LoVo (cell line): ENCODE data around the gene USP37.

Source experiments
- DNase-seq: peaks from one replicate; pipeline ENCODE4 v3.0.0-alpha.2; 2016; ENCODE audit warnings: low spot score

The USP37 gene

DNA sequence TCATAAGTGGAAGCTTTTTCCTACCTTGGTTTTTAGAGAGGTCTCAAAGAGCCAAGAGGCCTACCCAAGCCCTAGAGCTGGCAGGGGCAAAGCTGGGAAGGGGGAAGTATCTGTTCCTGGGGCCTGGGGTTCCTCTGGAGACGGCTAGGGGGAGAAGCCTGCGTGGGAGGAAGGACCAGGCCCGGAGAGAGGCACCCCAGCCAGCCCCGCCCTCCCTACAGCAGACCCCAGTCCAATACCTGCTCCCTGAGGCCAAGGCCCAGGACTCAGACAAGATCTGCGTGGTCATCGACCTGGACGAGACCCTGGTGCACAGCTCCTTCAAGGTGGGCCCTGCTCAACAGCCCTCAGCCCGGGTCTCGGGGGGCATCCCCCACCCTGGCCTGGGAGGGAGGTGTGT, 166.3 kb downstream of the USP37 start:
- no peak for DNase-seq

DNA sequence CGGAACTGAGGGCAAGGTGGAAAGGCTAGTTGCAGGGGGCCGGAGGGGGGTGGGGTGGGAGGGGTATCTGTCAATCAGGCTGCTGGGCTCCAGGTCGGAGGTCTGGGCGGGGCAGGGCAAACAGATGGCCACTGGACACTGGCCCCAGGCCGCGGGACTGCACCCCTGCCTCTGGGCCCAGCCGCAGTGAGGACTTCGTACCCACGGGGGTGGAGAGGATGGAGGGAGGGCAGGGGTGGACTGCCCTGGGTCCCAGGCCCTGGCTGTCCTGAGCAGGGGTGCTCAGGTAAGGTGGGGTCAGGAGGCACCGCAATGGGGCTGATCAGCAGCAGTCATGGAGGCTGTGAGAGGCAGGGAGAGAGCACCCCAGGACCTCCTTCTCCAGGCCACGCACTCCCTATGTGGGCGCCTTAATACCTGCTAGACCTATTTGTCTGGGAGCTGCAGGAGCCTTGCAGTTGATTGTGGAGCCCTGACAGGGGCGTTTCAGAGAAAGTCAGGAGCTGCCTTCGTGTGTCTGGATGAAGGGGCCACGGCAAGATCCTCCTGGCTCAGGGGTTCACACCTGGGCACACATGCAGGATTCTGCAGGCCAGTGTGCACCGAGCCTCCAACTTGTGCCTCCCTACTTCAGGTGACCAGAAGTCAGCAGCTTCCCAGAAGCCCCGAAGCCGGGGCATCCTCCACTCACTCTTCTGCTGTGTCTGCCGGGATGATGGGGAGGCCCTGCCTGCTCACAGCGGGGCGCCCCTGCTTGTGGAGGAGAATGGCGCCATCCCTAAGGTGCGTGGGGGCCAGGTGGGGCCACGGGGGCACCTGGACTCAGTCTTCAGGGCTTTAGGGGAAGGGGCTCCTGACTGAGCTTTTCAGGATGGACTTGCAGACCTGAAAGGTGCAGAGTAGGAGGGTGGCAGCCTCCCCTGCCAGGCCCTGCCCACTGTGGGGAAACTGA, 166.9 kb downstream of the USP37 start:
- no peak for DNase-seq
